Stimulated activated naive CD4-positive, alpha-beta T cell (primary cell): ENCODE data around the gene UTP20.

Experiments
- DNase-seq, 6 experiments: peaks; one replicate each; lab custom pipeline; 2025; lab: John Stamatoyannopoulos, UW

Gene UTP20

GRCh38 chr12:101436136-101436535, 156.2 kb downstream of the UTP20 start:
- DNase-seq, result no peak
